Hepatocyte (in vitro differentiated cells): ENCODE data around the gene NBPF8.
"Not testable (repeated sequence)": the region's sequence is repeated elsewhere in the genome, so short reads cannot be mapped to it uniquely, and the experiment has no call there.

ENCODE experiments used
- CTCF ChIP-seq: fragments of 200-600 bp; sonication (generic); IDR thresholded peaks from 2 replicates; pipeline ENCODE4 v1.5.1; 2016; ENCODE audit warnings: antibody characterized with exemption, mild to moderate bottlenecking; ENCODE audit not compliant: poor library complexity
- EZH2 ChIP-seq: fragments of 200-600 bp; sonication (generic); IDR thresholded peaks from 2 replicates; pipeline ENCODE4 v1.6.1; 2016; ENCODE audit warnings: antibody characterized with exemption, mild to moderate bottlenecking, borderline replicate concordance
- EZH2phosphoT487 ChIP-seq: fragments of 200-600 bp; sonication (generic); IDR thresholded peaks from one replicate; pipeline ENCODE4 v1.6.1; 2018; ENCODE audit warnings: antibody characterized with exemption, mild to moderate bottlenecking, low read depth, moderate library complexity; ENCODE audit not compliant: unreplicated experiment, severe bottlenecking

GRCh38 chr1:120433831-120434230, 19.0 kb downstream of the NBPF8 start:
- not testable (repeated sequence) for TF ChIP-seq CTCF, EZH2, EZH2phosphoT487
